Prostate gland (tissue), 2 donors: Measurements from ENCODE around the gene CACNA2D4.

Experiments used
- CTCF ChIP-seq, 4 experiments: fragments of 200-600 bp in 2 of 4; fragments of 450-650 bp in 2 of 4; sonication (generic) in 2 of 4; IDR thresholded peaks; 1 replicate in 3 of 4; 2 replicates in 1 of 4; pipeline ENCODE4 v1.5.1; 2016 to 2019; ENCODE audit warnings: antibody characterized with exemption in 4 of 4, mild to moderate bottlenecking in 2 of 4, moderate library complexity in 2 of 4
- POLR2A ChIP-seq: fragments of 450-650 bp; IDR thresholded peaks from one replicate; pipeline ENCODE4 v1.6.1; 2016; ENCODE audit warnings: antibody characterized with exemption, mild to moderate bottlenecking

- no peak for TF ChIP-seq CTCF (IDR thresholded peaks at IDR 0.05)
- TF ChIP-seq POLR2A, result no peak
Measured at GRCh38 chr12:1803736-1804135, 114.7 kb downstream of the CACNA2D4 start.
